Activated CD4-positive, alpha-beta T cell treated with anti-CD3 and anti-CD28 coated beads, Interleukin-2, Interleukin-4, amounts not matched to agents 100 ng/mL and 50 ng/mL, durations not matched to agents 16 hours and 8 hours (primary cell): ENCODE measurements around the gene DYNC1I2.

ENCODE experiments used
- DNase-seq: peaks from one replicate; pipeline ENCODE4 v3.0.0-alpha.2; 2020; ENCODE audit warnings: low spot score

Gene DYNC1I2

GRCh38 chr2:171687287-171688128 lies at the start of gene DYNC1I2:
DYNC1I2 (plus strand) TSS chr2:171687469; CDS start chr2:171690156, 2,687 bp downstream.
- peak; percentile 81 for DNase-seq

GRCh38 chr2:171651667-171652415 lies 35.4 kb upstream of the DYNC1I2 start:
- no peak for DNase-seq

- DNase-seq, result no peak
Observed at GRCh38 chr2:171652416-171652785, 34.9 kb upstream of the DYNC1I2 start.

GRCh38 chr2:171655586-171655985 lies 31.7 kb upstream of the DYNC1I2 start:
- no peak for DNase-seq

GRCh38 chr2:171667041-171667440 lies 20.2 kb upstream of the DYNC1I2 start:
- no peak for DNase-seq

GRCh38 chr2:171668183-171668582 lies 19.1 kb upstream of the DYNC1I2 start:
- no peak for DNase-seq

GRCh38 chr2:171669121-171669520 lies 18.1 kb upstream of the DYNC1I2 start:
- no peak for DNase-seq

- DNase-seq, result no peak
Observed at GRCh38 chr2:171670655-171671054, 16.6 kb upstream of the DYNC1I2 start.

- no peak for DNase-seq
Observed at GRCh38 chr2:171671867-171672266, 15.4 kb upstream of the DYNC1I2 start.

- no peak for DNase-seq
Observed at GRCh38 chr2:171673905-171674304, 13.4 kb upstream of the DYNC1I2 start.

- no peak for DNase-seq
Observed at GRCh38 chr2:171675810-171676345, 11.4 kb upstream of the DYNC1I2 start.

GRCh38 chr2:171678619-171679018 lies 8.7 kb upstream of the DYNC1I2 start:
- no peak for DNase-seq

GRCh38 chr2:171688129-171688465 lies 828 bp downstream of the DYNC1I2 start:
- no peak for DNase-seq

- no peak for DNase-seq
Observed at GRCh38 chr2:171692331-171692730, 5.1 kb downstream of the DYNC1I2 start.

- DNase-seq, result no peak
Observed at GRCh38 chr2:171702781-171703556, 15.7 kb downstream of the DYNC1I2 start.

GRCh38 chr2:171703574-171704347 lies 16.5 kb downstream of the DYNC1I2 start:
- peak; percentile 19 for DNase-seq

GRCh38 chr2:171706152-171706803 lies 19.0 kb downstream of the DYNC1I2 start:
- DNase-seq, result peak; percentile 9

GRCh38 chr2:171707752-171708151 lies 20.5 kb downstream of the DYNC1I2 start:
- DNase-seq, result no peak

GRCh38 chr2:171709011-171709685 lies 21.9 kb downstream of the DYNC1I2 start:
- no peak for DNase-seq

- no peak for DNase-seq
Observed at GRCh38 chr2:171711351-171711750, 24.1 kb downstream of the DYNC1I2 start.
